K562 (cell line): Measurements from ENCODE around the gene CCDC85A. TPM values are rescaled to one million over a fixed set of nuclear protein-coding genes. Genes with fewer than 3 reads are reported as not detected.

Experiments used
- ATAC-seq: fragments of 200-7000 bp; cut with Tn5 transposase; 3 replicates; pipeline ENCODE4 v1.9.1; 2020; ENCODE audit warnings: moderate library complexity
- BruUV-seq: library from RNA; stranded (reverse); fragments of 400-500 nt; replicated peaks from 2 replicates; lab custom pipeline; 2021; lab: Mats Ljungman, UMichigan
- CTCF ChIA-PET: fragments of 300-600 bp; formaldehyde crosslinking; extraction: SDS; loops from one replicate; lab custom pipeline; 2021; ENCODE audit warnings: low intra/inter-chr PET ratio; lab: Yijun Ruan, JAX
- POLR2A ChIA-PET: fragments of 300-600, 350-650 bp; sonication (Branson Sonifier 250); formaldehyde crosslinking; extraction: SDS; loops from one replicate; lab custom pipeline; 2021; ENCODE audit warnings: antibody characterized with exemption, inconsistent platforms; lab: Yijun Ruan, JAX
- DNase-seq, 4 experiments: peaks; one replicate each; pipeline versions ENCODE4 v3.0.0 to v3.0.0-alpha.2; 2011 to 2018; ENCODE audit warnings: low spot score in 3 of 4, mixed read lengths in 3 of 4; ENCODE audit errors: extremely low read depth in 1 of 4
- FAIRE-seq: peaks from 2 replicates; lab custom pipeline; 2011; peaks lifted over from hg19 to GRCh38; lab: Jason Lieb, UNC
- H2AFZ ChIP-seq: 2 replicates; pipeline ENCODE4 v1.6.0; 2011; ENCODE audit warnings: low read depth, low read length, control low read depth, inconsistent platforms
- H3K27ac ChIP-seq: fragments of 200-600 bp; 3 replicates; pipeline ENCODE4 v1.8.0; 2011; ENCODE audit warnings: low read depth, mild to moderate bottlenecking, control low read depth, inconsistent platforms, low read length, moderate library complexity, mixed read lengths; ENCODE audit errors: extremely low read depth
- H3K27me3 ChIP-seq, 2 experiments: fragments of 300-600 bp in 1 of 2; 2 replicates in 1 of 2; 3 replicates in 1 of 2; pipeline versions ENCODE4 v1.6.0 to v1.8.0; 2011; ENCODE audit warnings: inconsistent platforms in 2 of 2, low read length in 2 of 2, mild to moderate bottlenecking in 1 of 2, mixed read lengths in 1 of 2, moderate library complexity in 1 of 2; ENCODE audit not compliant: control insufficient read depth in 2 of 2, insufficient read depth in 2 of 2
- H3K36me3 ChIP-seq: fragments of 300-600 bp; 3 replicates; pipeline ENCODE4 v1.8.0; 2011; ENCODE audit warnings: mild to moderate bottlenecking, low read length, inconsistent platforms; ENCODE audit not compliant: control insufficient read depth, insufficient read depth
- H3K4me1 ChIP-seq, 2 experiments: fragments of 200-600 bp in 1 of 2; replicated peaks in 1 of 2; 2 replicates in 1 of 2; 3 replicates in 1 of 2; pipeline versions ENCODE4 v1.5.1 to v1.8.0; 2011; ENCODE audit warnings: inconsistent platforms in 2 of 2, low read length in 2 of 2, mild to moderate bottlenecking in 1 of 2, mixed read lengths in 1 of 2, moderate library complexity in 1 of 2; ENCODE audit not compliant: control insufficient read depth in 2 of 2, insufficient read depth in 2 of 2
- H3K4me2 ChIP-seq: 2 replicates; pipeline ENCODE4 v1.6.1; 2011; ENCODE audit warnings: low read length, control low read depth, inconsistent platforms, mixed read lengths; ENCODE audit not compliant: insufficient read depth
- H3K4me3 ChIP-seq: fragments of 200-600 bp; sonication (generic), shearing (Covaris generic); 2 replicates; pipeline ENCODE4 v1.5.1; 2016; ENCODE audit warnings: control low read depth, inconsistent platforms
- H3K79me2 ChIP-seq: fragments of 200-600 bp; 3 replicates; pipeline ENCODE4 v1.8.0; 2011; ENCODE audit warnings: low read length, inconsistent platforms; ENCODE audit not compliant: control insufficient read depth, insufficient read depth
- H3K9ac ChIP-seq, 2 experiments: 2 replicates each; pipeline versions ENCODE4 v1.6.0 to v1.6.1; 2011; ENCODE audit warnings: low read depth in 2 of 2, low read length in 2 of 2, control low read depth in 1 of 2, inconsistent platforms in 1 of 2, mild to moderate bottlenecking in 1 of 2, mixed read lengths in 1 of 2; ENCODE audit not compliant: insufficient read depth in 1 of 2
- H3K9me1 ChIP-seq: one replicate; pipeline ENCODE4 v1.6.0; 2011; ENCODE audit warnings: inconsistent platforms, mild to moderate bottlenecking, low read length, moderate library complexity; ENCODE audit not compliant: control insufficient read depth, insufficient read depth
- H3K9me3 ChIP-seq: replicated peaks from 2 replicates; pipeline ENCODE4 v1.5.1; 2011; ENCODE audit warnings: low read depth, low read length, inconsistent platforms; ENCODE audit not compliant: control insufficient read depth, insufficient read depth
- H4K20me1 ChIP-seq: replicated peaks from 2 replicates; pipeline ENCODE4 v1.6.1; 2011; ENCODE audit warnings: low read length, inconsistent platforms, mixed read lengths; ENCODE audit not compliant: control insufficient read depth, insufficient read depth
- CTBP1 ChIP-seq: fragments of 450-650 bp; IDR thresholded peaks from 2 replicates; pipeline ENCODE4 v1.6.1; 2016; ENCODE audit warnings: borderline replicate concordance
- MCM3 ChIP-seq: fragments of 450-650 bp; IDR thresholded peaks from 2 replicates; pipeline ENCODE4 v1.6.1; 2016
- SIN3B ChIP-seq: fragments of 450-650 bp; IDR thresholded peaks from 2 replicates; pipeline ENCODE4 v1.6.1; 2017; ENCODE audit warnings: low read depth, mild to moderate bottlenecking, moderate library complexity
- WGBS: fragments of 100-300 bp; shearing (Covaris generic); methylation state at CpG from one replicate; pipeline ENCODE4 v1.1.6; 2016; ENCODE audit warnings: low coverage, mixed read lengths; ENCODE audit not compliant: insufficient coverage; ENCODE audit errors: missing lambda C conversion rate; 5-methylcytosine and 5-hydroxymethylcytosine counted together
- in situ Hi-C: fragments of 300-500 bp; cut with MboI; formaldehyde crosslinking; loops from 4 replicates; pipeline ENCODE4 v1.15.0; 2018; ENCODE audit warnings: inconsistent platforms, mixed read lengths
- intact Hi-C: fragments of 100-400 bp; cut with micrococcal nuclease; formaldehyde crosslinking; loops from 2 replicates; pipeline ENCODE4 v1.14.2; 2022
- polyA plus RNA-seq, 8 experiments: library from polyadenylated mRNA; depleted of rRNA in 4 of 8; stranded (reverse) in 5 of 8; unstranded in 3 of 8; fragments of >200 nt; fragmentation: Nextera tagmentation in 2 of 8; fragmentation: Illumina TruSeq in 1 of 8; extraction: Ambion mirVana in 2 of 8; extraction: Trizol in 1 of 8; gene quantifications; 2 replicates each; pipeline versions ENCODE4 v1.2.1 to v1.2.3, GENCODE V29; 2011 to 2014; ENCODE audit warnings: inconsistent platforms in 1 of 8, missing spikeins in 1 of 8
- total RNA-seq, 7 experiments: library from RNA; depleted of rRNA in 6 of 7; stranded (reverse); fragments of >200 nt in 6 of 7; fragmentation: Illumina TruSeq in 2 of 7; extraction: Trizol in 2 of 7; gene quantifications; 2 replicates each; pipeline versions ENCODE4 v1.2.1 to v1.2.3, GENCODE V29; 2011 to 2021; ENCODE audit warnings: low replicate concordance in 1 of 7
- TF ChIP-seq, protein P1 (sequence below): sonication (generic); formaldehyde crosslinking; IDR thresholded peaks from 2 replicates; pipeline ENCODE4 v1.8.1; 2023; ENCODE audit warnings: mild to moderate bottlenecking, missing genetic modification reagents

Gene CCDC85A
- total and polyA plus RNA-seq, 9 of the 15 experiments (the other 6 are each of a cell fraction or from before 2014, with no cell fraction given), result 0.03 to 0.14 (median 0.10) TPM; not detected in 5

DNA sequence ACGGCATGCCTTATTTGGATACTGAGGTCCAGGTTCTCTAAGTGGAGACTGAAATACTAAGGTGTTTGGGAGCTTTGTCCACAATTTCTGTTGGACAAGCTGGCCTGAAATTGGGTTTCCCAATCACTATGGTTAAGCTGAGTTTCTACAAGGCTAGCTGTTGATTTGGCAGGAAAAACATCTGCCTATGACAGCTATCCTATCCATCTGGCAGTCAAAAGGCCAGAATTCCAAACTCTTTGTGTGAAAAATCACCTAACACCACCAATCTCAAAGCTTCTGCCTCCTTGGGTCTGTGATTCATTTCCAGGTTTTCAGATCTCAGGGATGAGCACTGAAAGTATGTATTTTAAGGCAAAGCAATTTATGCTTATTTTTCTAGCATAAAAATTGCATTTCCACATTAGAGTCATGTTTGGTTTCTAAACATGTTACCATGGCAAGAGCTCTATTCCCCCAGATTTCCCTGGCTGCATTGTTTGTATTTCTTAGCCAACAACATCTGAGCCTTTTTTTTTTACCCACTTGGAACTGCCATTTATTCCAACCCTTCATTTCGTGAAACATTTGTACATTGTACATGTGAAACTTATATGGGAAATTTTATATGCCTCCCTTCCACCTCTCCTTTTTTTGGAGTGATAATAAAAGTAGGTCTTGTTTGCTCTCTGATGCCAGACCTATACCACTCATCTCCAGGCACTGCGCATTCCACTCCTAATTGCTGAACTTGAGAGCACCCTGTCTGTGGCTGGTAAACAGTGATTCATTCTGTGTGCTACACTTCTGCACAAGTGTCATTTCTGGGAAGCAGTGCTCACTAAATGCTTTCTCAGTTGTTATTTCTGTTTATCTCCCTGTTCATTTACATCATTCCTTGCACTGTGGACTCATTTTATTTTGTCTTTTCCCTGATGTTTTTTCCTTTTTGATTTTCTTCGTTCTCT is 15.9 kb upstream of the CCDC85A start:
- Histone ChIP-seq H3K36me3 (0 out of 3 replicates have a peak, but pooled peaks cover 2% of the 10 kb centered on the region), H2AFZ (no peak overlapping the region), H3K9ac (no peak overlapping the region), H4K20me1 (no peaks in the 10 kb centered on the region), H3K9me1 (no peaks in the 10 kb centered on the region), H3K4me1 (no peaks in the 10 kb centered on the region), H3K79me2 (no peaks in the 10 kb centered on the region), H3K4me3 (no peak overlapping the region), H3K27me3 (no peaks in the 10 kb centered on the region), H3K27ac (no peak overlapping the region), H3K4me2 (no peak overlapping the region), H3K9me3 (no peaks in the 10 kb centered on the region)
- in situ Hi-C loops, result no loop called here
- intact Hi-C loops, result no loop called here
- ATAC-seq (no peak), FAIRE-seq (no peak), DNase-seq (no peak)
- no TSS peak for BruUV-seq
- CTCF ChIA-PET, result no interaction called here
- no peak for TF ChIP-seq SIN3B
- TF ChIP-seq, protein P1, sequence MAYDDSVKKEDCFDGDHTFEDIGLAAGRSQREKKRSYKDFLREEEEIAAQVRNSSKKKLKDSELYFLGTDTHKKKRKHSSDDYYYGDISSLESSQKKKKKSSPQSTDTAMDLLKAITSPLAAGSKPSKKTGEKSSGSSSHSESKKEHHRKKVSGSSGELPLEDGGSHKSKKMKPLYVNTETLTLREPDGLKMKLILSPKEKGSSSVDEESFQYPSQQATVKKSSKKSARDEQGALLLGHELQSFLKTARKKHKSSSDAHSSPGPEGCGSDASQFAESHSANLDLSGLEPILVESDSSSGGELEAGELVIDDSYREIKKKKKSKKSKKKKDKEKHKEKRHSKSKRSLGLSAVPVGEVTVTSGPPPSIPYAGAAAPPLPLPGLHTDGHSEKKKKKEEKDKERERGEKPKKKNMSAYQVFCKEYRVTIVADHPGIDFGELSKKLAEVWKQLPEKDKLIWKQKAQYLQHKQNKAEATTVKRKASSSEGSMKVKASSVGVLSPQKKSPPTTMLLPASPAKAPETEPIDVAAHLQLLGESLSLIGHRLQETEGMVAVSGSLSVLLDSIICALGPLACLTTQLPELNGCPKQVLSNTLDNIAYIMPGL (CRISPR knock-in tag), result no peak
- TF ChIP-seq MCM3, result no peak
- no peak for TF ChIP-seq CTBP1
- 39% methylated on average over 4 of the region's 4 CpGs for WGBS
- POLR2A ChIA-PET, result interaction anchor here (0.6 to 0.7 kb wide), 2 partner anchors 46 to 396 kb away, joined by 3 to 5 read pairs; no protein-coding TSS in a partner anchor
